GM21723 (cell line): Measurements from ENCODE around the gene C1orf52.
A peak's percentile ranks its signal among the peaks of the same experiment; 100 is the strongest.

Experiments
- ATAC-seq: cut with Tn5 transposase; IDR thresholded peaks from one replicate; pipeline ENCODE4 v1.9.1; 2021; ENCODE audit warnings: mild to moderate bottlenecking, moderate library complexity; ENCODE audit not compliant: unreplicated experiment

C1orf52 gene

GRCh38 chr1:85259118-85259911 is at the start of gene C1orf52:
C1orf52 (minus strand) TSS chr1:85259662; CDS start chr1:85259633, 29 bp downstream.
- ATAC-seq = peak; percentile 98

GRCh38 chr1:85308833-85309350 is 49.4 kb upstream of the C1orf52 start:
- ATAC-seq = no peak

- ATAC-seq = peak; percentile 94
Measured at GRCh38 chr1:85307987-85308832, 48.7 kb upstream of the C1orf52 start.

GRCh38 chr1:85306236-85306635 is 46.8 kb upstream of the C1orf52 start:
- ATAC-seq = no peak

GRCh38 chr1:85303440-85304162 is 44.1 kb upstream of the C1orf52 start:
- no peak for ATAC-seq

GRCh38 chr1:85300140-85300539 is 40.7 kb upstream of the C1orf52 start:
- no peak for ATAC-seq

- ATAC-seq = peak; percentile 90
Measured at GRCh38 chr1:85297855-85298629, 38.6 kb upstream of the C1orf52 start.

GRCh38 chr1:85297538-85297854 is 38.0 kb upstream of the C1orf52 start:
- no peak for ATAC-seq

GRCh38 chr1:85296980-85297379 is 37.5 kb upstream of the C1orf52 start:
- no peak for ATAC-seq

GRCh38 chr1:85295654-85296053 is 36.2 kb upstream of the C1orf52 start:
- ATAC-seq = no peak

GRCh38 chr1:85295006-85295431 is 35.6 kb upstream of the C1orf52 start:
- no peak for ATAC-seq

- no peak for ATAC-seq
Measured at GRCh38 chr1:85290826-85291225, 31.4 kb upstream of the C1orf52 start.

GRCh38 chr1:85289848-85290335 is 30.4 kb upstream of the C1orf52 start:
- no peak for ATAC-seq

- ATAC-seq = no peak
Measured at GRCh38 chr1:85289207-85289847, 29.9 kb upstream of the C1orf52 start.

- ATAC-seq = no peak
Measured at GRCh38 chr1:85284202-85284601, 24.7 kb upstream of the C1orf52 start.

GRCh38 chr1:85283475-85284199 is 24.2 kb upstream of the C1orf52 start:
- no peak for ATAC-seq

GRCh38 chr1:85282424-85282823 is 23.0 kb upstream of the C1orf52 start:
- no peak for ATAC-seq

GRCh38 chr1:85280636-85281035 is 21.2 kb upstream of the C1orf52 start:
- ATAC-seq = no peak

- no peak for ATAC-seq
Measured at GRCh38 chr1:85279458-85280080, 20.1 kb upstream of the C1orf52 start.
